A673 (cell line): Measurements from ENCODE around the gene EPB41L4B.

ENCODE experiments used
- EZH2 ChIP-seq: fragments of 200-600 bp; sonication (generic); IDR thresholded peaks from 2 replicates; pipeline ENCODE4 v1.6.1; 2017; ENCODE audit warnings: borderline replicate concordance, low read depth, mild to moderate bottlenecking, mixed read lengths, antibody characterized with exemption, low read length; ENCODE audit not compliant: poor library complexity, severe bottlenecking
- TF ChIP-seq, protein P1 (sequence below): fragments of 300-800, 200-600 bp; sonication (generic); conservative IDR thresholded peaks from 2 replicates; pipeline ENCODE4 v1.5.1; 2017; ENCODE audit warnings: low read depth, mild to moderate bottlenecking, antibody characterized with exemption, low read length, moderate library complexity, mixed read lengths

DNA sequence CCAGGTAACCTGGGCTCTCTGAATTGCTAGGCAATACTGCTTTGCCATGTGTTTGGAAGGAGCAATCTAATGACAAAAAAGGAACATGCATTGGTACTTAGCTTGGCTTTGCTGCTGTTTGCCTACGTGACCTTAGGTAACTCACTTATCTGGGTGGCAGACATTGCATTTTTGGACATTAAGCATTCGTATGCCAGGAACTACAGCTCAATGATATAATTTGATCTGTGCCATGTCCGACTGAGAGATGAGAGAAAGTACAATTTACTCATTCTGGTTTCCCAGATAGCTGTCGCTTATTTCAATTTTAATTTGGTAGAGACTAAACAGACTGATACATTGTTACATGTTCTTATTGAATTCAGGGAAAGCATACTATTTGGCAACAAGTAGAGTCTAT lies 90.6 kb downstream of the EPB41L4B start:
- TF ChIP-seq, protein P1, sequence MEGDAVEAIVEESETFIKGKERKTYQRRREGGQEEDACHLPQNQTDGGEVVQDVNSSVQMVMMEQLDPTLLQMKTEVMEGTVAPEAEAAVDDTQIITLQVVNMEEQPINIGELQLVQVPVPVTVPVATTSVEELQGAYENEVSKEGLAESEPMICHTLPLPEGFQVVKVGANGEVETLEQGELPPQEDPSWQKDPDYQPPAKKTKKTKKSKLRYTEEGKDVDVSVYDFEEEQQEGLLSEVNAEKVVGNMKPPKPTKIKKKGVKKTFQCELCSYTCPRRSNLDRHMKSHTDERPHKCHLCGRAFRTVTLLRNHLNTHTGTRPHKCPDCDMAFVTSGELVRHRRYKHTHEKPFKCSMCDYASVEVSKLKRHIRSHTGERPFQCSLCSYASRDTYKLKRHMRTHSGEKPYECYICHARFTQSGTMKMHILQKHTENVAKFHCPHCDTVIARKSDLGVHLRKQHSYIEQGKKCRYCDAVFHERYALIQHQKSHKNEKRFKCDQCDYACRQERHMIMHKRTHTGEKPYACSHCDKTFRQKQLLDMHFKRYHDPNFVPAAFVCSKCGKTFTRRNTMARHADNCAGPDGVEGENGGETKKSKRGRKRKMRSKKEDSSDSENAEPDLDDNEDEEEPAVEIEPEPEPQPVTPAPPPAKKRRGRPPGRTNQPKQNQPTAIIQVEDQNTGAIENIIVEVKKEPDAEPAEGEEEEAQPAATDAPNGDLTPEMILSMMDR = no peak
- no peak for TF ChIP-seq EZH2
